Testis (tissue), 3 donors: ENCODE measurements around the gene AVL9. TPM values are rescaled to one million over a fixed set of nuclear protein-coding genes. Genes with fewer than 3 reads are reported as not detected.

Experiments
- DNase-seq: peaks from one replicate; pipeline ENCODE4 v3.0.0-alpha.2; 2019
- H3K27ac ChIP-seq, 2 donors: fragments of 200-600 bp; sonication (generic); one replicate each; pipeline ENCODE4 v1.5.1; 2019
- H3K27me3 ChIP-seq: fragments of 200-600 bp; sonication (generic); one replicate; pipeline ENCODE4 v1.5.1; 2019
- H3K36me3 ChIP-seq: fragments of 200-600 bp; sonication (generic); one replicate; pipeline ENCODE4 v1.5.1; 2017; ENCODE audit warnings: low read depth; ENCODE audit errors: missing control alignments
- H3K4me1 ChIP-seq: fragments of 200-600 bp; sonication (generic); one replicate; pipeline ENCODE4 v1.5.1; 2019
- H3K4me3 ChIP-seq, 2 donors: fragments of 200-600 bp; sonication (generic); one replicate each; pipeline ENCODE4 v1.5.1; 2017 to 2019
- H3K9me3 ChIP-seq: fragments of 200-600 bp; sonication (generic); one replicate; pipeline ENCODE4 v1.5.1; 2017
- POLR2A ChIP-seq: fragments of 450-650 bp; IDR thresholded peaks from one replicate; pipeline ENCODE4 v1.6.1; 2017; ENCODE audit warnings: antibody characterized with exemption, mild to moderate bottlenecking, moderate library complexity
- WGBS, 2 donors: methylation state at CpG; one replicate each; pipeline ENCODE4 v1.1.5; 2018; 5-methylcytosine and 5-hydroxymethylcytosine counted together
- intact Hi-C: fragments of 100-400 bp; cut with DNase I; formaldehyde crosslinking; loops from one replicate; pipeline ENCODE4 v1.15.1; 2023; ENCODE audit warnings: low total_unique reads
- polyA plus RNA-seq: library from polyadenylated mRNA; stranded (reverse); fragments of 350-450 nt; fragmentation: Illumina TruSeq; extraction: RNeasy Lipid Tissue Mini Kit (QIAGEN cat#74804); gene quantifications from one replicate; pipeline ENCODE4 v1.2.3, GENCODE V29; 2014; ENCODE audit warnings: low read depth, low replicate concordance; ENCODE audit not compliant: insufficient read depth
- total RNA-seq, 2 donors: library from RNA; depleted of rRNA; stranded (reverse); fragments of >200 nt; gene quantifications; one replicate each; pipeline ENCODE4 v1.2.3, GENCODE V29; 2016
- TF ChIP-seq, protein P1 (sequence below), 3 experiments: fragments of 450-650 bp in 2 of 3; fragments of 200-600 bp in 1 of 3; sonication (generic) in 1 of 3; IDR thresholded peaks; one replicate each; pipeline ENCODE4 v1.5.1; 2016 to 2019; ENCODE audit warnings: antibody characterized with exemption in 3 of 3, mild to moderate bottlenecking in 2 of 3, moderate library complexity in 1 of 3

The AVL9 gene
- total and polyA plus RNA-seq, 3 donors from 2014 or later, result 27.5 to 49.1 (median 46.8) TPM

DNA sequence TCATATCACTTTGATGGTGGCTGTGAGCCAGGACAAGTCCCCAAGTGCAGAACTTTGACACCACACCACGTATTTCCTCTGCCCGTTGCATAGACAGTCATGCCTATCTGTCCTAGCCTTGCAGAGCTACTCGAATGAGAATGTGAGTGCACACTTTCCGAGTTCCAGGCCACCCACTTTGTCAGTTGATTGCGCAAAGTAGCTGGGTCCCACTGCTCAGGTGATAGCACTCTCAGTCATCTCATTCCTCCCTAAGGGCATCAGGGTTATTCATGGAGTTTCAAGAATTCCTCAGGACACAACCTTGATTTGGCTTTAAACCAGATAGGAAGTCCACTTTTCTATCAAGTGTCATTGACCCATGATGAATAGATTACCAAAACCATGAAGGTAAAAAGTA is 24.4 kb upstream of the AVL9 start:
- 75 to 79% methylated on average over 5 of the region's 5 CpGs for WGBS, 2 donors
- intact Hi-C loops, result no loop called here
- Histone ChIP-seq H3K4me1 (no peaks in the 10 kb centered on the region), H3K27ac (no peak overlapping the region), H3K36me3 (no peaks in the 10 kb centered on the region), H3K9me3 (no peaks in the 10 kb centered on the region), H3K4me3 (no peak overlapping the region), H3K27me3 (no peaks in the 10 kb centered on the region)
- no peak for DNase-seq
- TF ChIP-seq POLR2A, result no peak
- TF ChIP-seq, protein P1, sequence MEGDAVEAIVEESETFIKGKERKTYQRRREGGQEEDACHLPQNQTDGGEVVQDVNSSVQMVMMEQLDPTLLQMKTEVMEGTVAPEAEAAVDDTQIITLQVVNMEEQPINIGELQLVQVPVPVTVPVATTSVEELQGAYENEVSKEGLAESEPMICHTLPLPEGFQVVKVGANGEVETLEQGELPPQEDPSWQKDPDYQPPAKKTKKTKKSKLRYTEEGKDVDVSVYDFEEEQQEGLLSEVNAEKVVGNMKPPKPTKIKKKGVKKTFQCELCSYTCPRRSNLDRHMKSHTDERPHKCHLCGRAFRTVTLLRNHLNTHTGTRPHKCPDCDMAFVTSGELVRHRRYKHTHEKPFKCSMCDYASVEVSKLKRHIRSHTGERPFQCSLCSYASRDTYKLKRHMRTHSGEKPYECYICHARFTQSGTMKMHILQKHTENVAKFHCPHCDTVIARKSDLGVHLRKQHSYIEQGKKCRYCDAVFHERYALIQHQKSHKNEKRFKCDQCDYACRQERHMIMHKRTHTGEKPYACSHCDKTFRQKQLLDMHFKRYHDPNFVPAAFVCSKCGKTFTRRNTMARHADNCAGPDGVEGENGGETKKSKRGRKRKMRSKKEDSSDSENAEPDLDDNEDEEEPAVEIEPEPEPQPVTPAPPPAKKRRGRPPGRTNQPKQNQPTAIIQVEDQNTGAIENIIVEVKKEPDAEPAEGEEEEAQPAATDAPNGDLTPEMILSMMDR (IDR thresholded peaks at IDR 0.05), result no peak

DNA sequence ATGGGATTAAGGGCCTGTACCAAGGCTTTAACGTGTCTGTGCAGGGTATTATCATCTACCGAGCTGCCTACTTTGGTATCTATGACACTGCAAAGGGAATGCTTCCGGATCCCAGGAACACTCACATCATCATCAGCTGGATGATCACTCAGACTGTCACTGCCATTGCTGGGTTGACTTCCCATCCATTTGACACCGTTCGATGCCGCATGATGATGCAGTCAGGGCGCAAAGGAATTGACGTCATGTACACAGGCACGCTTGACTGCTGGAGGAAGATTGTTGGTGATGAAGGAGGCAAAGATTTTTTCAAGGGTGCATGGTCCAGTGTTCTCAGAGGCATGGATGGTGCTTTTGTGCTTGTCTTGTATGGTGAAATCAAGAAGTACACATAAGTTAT is 23.3 kb upstream of the AVL9 start:
- DNase-seq, result no peak

GRCh38 chr7:32474008-32474407 is 21.3 kb upstream of the AVL9 start:
- H3K9me3 ChIP-seq, result no peaks in the 10 kb centered on the region
- no peak overlapping the region for H3K4me3 ChIP-seq
- H3K36me3 ChIP-seq, result no peaks in the 10 kb centered on the region
- H3K27me3 ChIP-seq, result no peaks in the 10 kb centered on the region
- H3K4me1 ChIP-seq, result no peaks in the 10 kb centered on the region
- H3K27ac ChIP-seq, result no peak overlapping the region
- intact Hi-C loops, result no loop called here
- DNase-seq, result no peak
- 56 to 70% methylated on average over 1 of the region's 1 CpG for WGBS, 2 donors
- no peak for TF ChIP-seq POLR2A
- TF ChIP-seq, protein P1 (IDR thresholded peaks at IDR 0.05), result no peak

More for the DNA sequence above, 23.3 kb upstream of the AVL9 start:
- Histone ChIP-seq H3K27me3 (no peaks in the 10 kb centered on the region), H3K36me3 (no peaks in the 10 kb centered on the region), H3K4me3 (no peak overlapping the region), H3K4me1 (no peaks in the 10 kb centered on the region), H3K9me3 (no peaks in the 10 kb centered on the region), H3K27ac (no peak overlapping the region)
- 86 to 90% methylated on average over 9 of the region's 9 CpGs for WGBS, 2 donors
- intact Hi-C loops, result no loop called here
- TF ChIP-seq, protein P1 (IDR thresholded peaks at IDR 0.05), result no peak
- no peak for TF ChIP-seq POLR2A

- Histone ChIP-seq H3K4me3 (no peak overlapping the region), H3K36me3 (no peaks in the 10 kb centered on the region), H3K27ac (no peak overlapping the region), H3K4me1 (peaks cover 5% of the 10 kb centered on the region), H3K9me3 (no peaks in the 10 kb centered on the region), H3K27me3 (no peaks in the 10 kb centered on the region)
- no peak for DNase-seq
- TF ChIP-seq, protein P1 (IDR thresholded peaks at IDR 0.05), result no peak
- TF ChIP-seq POLR2A, result no peak
- WGBS, 2 donors, result 79 to 85% methylated on average over 3 of the region's 3 CpGs
- intact Hi-C loops, result no loop called here
Observed at GRCh38 chr7:32476816-32477648, 18.3 kb upstream of the AVL9 start.

- TF ChIP-seq, protein P1 (IDR thresholded peaks at IDR 0.05), result no peak
- no peak for TF ChIP-seq POLR2A
- Histone ChIP-seq H3K4me3 (no peak overlapping the region), H3K27ac (no peak overlapping the region), H3K4me1 (peaks cover 5% of the 10 kb centered on the region), H3K27me3 (no peaks in the 10 kb centered on the region), H3K36me3 (no peaks in the 10 kb centered on the region), H3K9me3 (no peaks in the 10 kb centered on the region)
- DNase-seq, result no peak
- 94 to 100% methylated on average over 1 of the region's 1 CpG for WGBS, 2 donors
- intact Hi-C loops, result no loop called here
Observed at GRCh38 chr7:32477649-32477980, 17.7 kb upstream of the AVL9 start.
